ENCODE measurements around the gene YARS1.

YARS1 gene

GRCh38 chr1:32770221-32770731, 46.9 kb downstream of the YARS1 start:
- no peak for DNase-seq (ENCODE audit: low read depth)
- TF ChIP-seq CTCF (IDR thresholded peaks at IDR 0.05; ENCODE audit: control insufficient read depth, insufficient read depth, low read depth, low read length, missing control alignments) = no peak
- no peak overlapping the region for H3K4me3 ChIP-seq (ENCODE audit: control insufficient read depth, low read depth, low read length)

GRCh38 chr1:32769524-32770220, 47.5 kb downstream of the YARS1 start:
- DNase-seq (ENCODE audit: low read depth) = no peak
- no peak for TF ChIP-seq CTCF (IDR thresholded peaks at IDR 0.05; ENCODE audit: control insufficient read depth, insufficient read depth, low read depth, low read length, missing control alignments)
- no peak overlapping the region for H3K4me3 ChIP-seq (ENCODE audit: control insufficient read depth, low read depth, low read length)

GRCh38 chr1:32768110-32768850, 48.9 kb downstream of the YARS1 start:
- no peak for TF ChIP-seq CTCF (IDR thresholded peaks at IDR 0.05; ENCODE audit: control insufficient read depth, insufficient read depth, low read depth, low read length, missing control alignments)
- no peak overlapping the region for H3K4me3 ChIP-seq (ENCODE audit: control insufficient read depth, low read depth, low read length)
- no peak for DNase-seq (ENCODE audit: low read depth)

GRCh38 chr1:32767641-32768040, 49.5 kb downstream of the YARS1 start:
- no peak for DNase-seq (ENCODE audit: low read depth)
- no peak overlapping the region for H3K4me3 ChIP-seq (ENCODE audit: control insufficient read depth, low read depth, low read length)
- no peak for TF ChIP-seq CTCF (IDR thresholded peaks at IDR 0.05; ENCODE audit: control insufficient read depth, insufficient read depth, low read depth, low read length, missing control alignments)

- no peak for DNase-seq (ENCODE audit: low read depth)
- no peak for TF ChIP-seq CTCF (IDR thresholded peaks at IDR 0.05; ENCODE audit: control insufficient read depth, insufficient read depth, low read depth, low read length, missing control alignments)
- no peak overlapping the region for H3K4me3 ChIP-seq (ENCODE audit: control insufficient read depth, low read depth, low read length)
Observed at GRCh38 chr1:32767156-32767555, 50.0 kb downstream of the YARS1 start.

- no peak for TF ChIP-seq CTCF (IDR thresholded peaks at IDR 0.05; ENCODE audit: control insufficient read depth, insufficient read depth, low read depth, low read length, missing control alignments)
- no peak for DNase-seq (ENCODE audit: low read depth)
Observed at GRCh38 chr1:32766328-32766972, 50.7 kb downstream of the YARS1 start.

More at GRCh38 chr1:32766328-32766972, 50.7 kb downstream of the YARS1 start:
- no peak overlapping the region for H3K4me3 ChIP-seq (ENCODE audit: control insufficient read depth, low read depth, low read length)
